ENCODE results near the gene LMNTD2.
A peak's percentile ranks its signal among the peaks of the same experiment; 100 is the strongest.
"Not testable (repeated sequence)": the region's sequence is repeated elsewhere in the genome, so short reads cannot be mapped to it uniquely, and the experiment has no call there.

The LMNTD2 gene

GRCh38 chr11:577611-577894, 17.0 kb upstream of the LMNTD2 start:
- H3K27ac Mint-ChIP-seq = peak overlapping the region; percentile 88

GRCh38 chr11:576811-577610, 16.5 kb upstream of the LMNTD2 start:
- no peak for DNase-seq
- no peak for TF ChIP-seq CTCF (IDR thresholded peaks at IDR 0.05)
- H3K36me3 Mint-ChIP-seq (ENCODE audit: low read depth) = peaks cover 9% of the 10 kb centered on the region
- H3K27ac Mint-ChIP-seq = peak overlapping the region; percentile 88
- peaks cover 4% of the 10 kb centered on the region for H3K27me3 Mint-ChIP-seq (ENCODE audit: low read depth, poor library complexity)
- H3K9me3 Mint-ChIP-seq = no peaks in the 10 kb centered on the region
- peaks cover 60% of the 10 kb centered on the region for H3K4me1 Mint-ChIP-seq
- H3K4me3 Mint-ChIP-seq = peak overlapping the region; percentile 90

More at GRCh38 chr11:577611-577894, 17.0 kb upstream of the LMNTD2 start:
- Mint-ChIP-seq H3K4me3 (peak overlapping the region; percentile 90), H3K36me3 (ENCODE audit: low read depth) (peaks cover 11% of the 10 kb centered on the region), H3K9me3 (no peaks in the 10 kb centered on the region), H3K27me3 (ENCODE audit: low read depth, poor library complexity) (peaks cover 4% of the 10 kb centered on the region), H3K4me1 (peaks cover 60% of the 10 kb centered on the region)
- DNase-seq = no peak
- TF ChIP-seq CTCF (IDR thresholded peaks at IDR 0.05) = no peak

GRCh38 chr11:575996-576768, 15.6 kb upstream of the LMNTD2 start, which contains the start of gene PHRF1:
Gene PHRF1 (plus strand): TSS chr11:576470. CDS start chr11:581513, 5,043 bp downstream.
- H3K4me3 Mint-ChIP-seq = peak within 1 kb of the TSS; percentile 96
- H3K27ac Mint-ChIP-seq = peak within 1 kb of the TSS; percentile 100
- peak; percentile 97 for DNase-seq
- peaks cover 4% of the 10 kb centered on the region for H3K27me3 Mint-ChIP-seq (ENCODE audit: low read depth, poor library complexity)
- peaks cover 3% of the 10 kb centered on the region for H3K36me3 Mint-ChIP-seq (ENCODE audit: low read depth)
- H3K4me1 Mint-ChIP-seq = peaks cover 64% of the 10 kb centered on the region
- no peaks in the 10 kb centered on the region for H3K9me3 Mint-ChIP-seq
- TF ChIP-seq CTCF (IDR thresholded peaks at IDR 0.05) = no peak

GRCh38 chr11:575313-575995, 14.9 kb upstream of the LMNTD2 start:
- no peak overlapping the region for H3K27ac Mint-ChIP-seq
- DNase-seq = peak; percentile 44
- TF ChIP-seq CTCF (IDR thresholded peaks at IDR 0.05) = no peak
- H3K27me3 Mint-ChIP-seq (ENCODE audit: low read depth, poor library complexity) = peaks cover 4% of the 10 kb centered on the region
- peak overlapping the region; percentile 90 for H3K4me3 Mint-ChIP-seq
- no peaks in the 10 kb centered on the region for H3K9me3 Mint-ChIP-seq
- H3K4me1 Mint-ChIP-seq = peaks cover 64% of the 10 kb centered on the region
- H3K36me3 Mint-ChIP-seq (ENCODE audit: low read depth) = no peaks in the 10 kb centered on the region

- no peak for TF ChIP-seq CTCF (IDR thresholded peaks at IDR 0.05)
- Mint-ChIP-seq H3K27me3 (ENCODE audit: low read depth, poor library complexity) (peaks cover 4% of the 10 kb centered on the region), H3K36me3 (ENCODE audit: low read depth) (no peaks in the 10 kb centered on the region), H3K9me3 (no peaks in the 10 kb centered on the region), H3K4me1 (peaks cover 66% of the 10 kb centered on the region), H3K27ac (peak overlapping the region; percentile 53), H3K4me3 (peak overlapping the region; percentile 90)
- DNase-seq = no peak
Observed at GRCh38 chr11:574632-575312, 14.2 kb upstream of the LMNTD2 start.

GRCh38 chr11:574031-574570, 13.6 kb upstream of the LMNTD2 start:
- peak overlapping the region; percentile 90 for H3K4me3 Mint-ChIP-seq
- not testable (repeated sequence) for H3K9me3 Mint-ChIP-seq; DNase-seq; H3K36me3 Mint-ChIP-seq (ENCODE audit: low read depth); H3K27me3 Mint-ChIP-seq (ENCODE audit: low read depth, poor library complexity)
- peak overlapping the region; percentile 53 for H3K27ac Mint-ChIP-seq
- H3K4me1 Mint-ChIP-seq = peaks cover 61% of the 10 kb centered on the region
